HEK293 (cell line): ENCODE data around the gene BRD3OS.

Experiments used
- CTCF ChIA-PET: fragments of 350-600 bp; formaldehyde crosslinking; extraction: SDS; loops from one replicate; lab custom pipeline; 2021; ENCODE audit warnings: antibody characterized with exemption; lab: Yijun Ruan, JAX
- POLR2A ChIA-PET: fragments of 300-600 bp; formaldehyde crosslinking; extraction: SDS; loops from one replicate; lab custom pipeline; 2020; ENCODE audit warnings: antibody characterized with exemption, inconsistent platforms; lab: Yijun Ruan, JAX
- H3K27ac ChIP-seq: fragments of 200-500 bp; sonication (Bioruptor generic); 2 replicates; pipeline ENCODE4 v1.5.1; 2014; ENCODE audit warnings: low read depth, low read length, control low read depth, inconsistent platforms; ENCODE audit errors: extremely low read depth
- H3K36me3 ChIP-seq, 2 experiments: fragments of 200-500 bp in 1 of 2; sonication (Bioruptor generic) in 1 of 2; 1 replicate in 1 of 2; 2 replicates in 1 of 2; pipeline ENCODE4 v1.5.1; 2014 to 2017; ENCODE audit warnings: inconsistent platforms in 2 of 2, low read length in 2 of 2; ENCODE audit not compliant: control insufficient read depth in 2 of 2, insufficient read depth in 1 of 2
- H3K4me1 ChIP-seq: fragments of 200-500 bp; sonication (Bioruptor generic); 2 replicates; pipeline ENCODE4 v1.5.1; 2014; ENCODE audit warnings: mild to moderate bottlenecking, low read length, inconsistent platforms; ENCODE audit not compliant: control insufficient read depth, insufficient read depth
- H3K4me3 ChIP-seq: 2 replicates; pipeline ENCODE4 v1.5.1; 2011; ENCODE audit warnings: low read depth, mild to moderate bottlenecking, control low read depth, low read length, moderate library complexity
- H3K9me3 ChIP-seq: fragments of 200-500 bp; sonication (Bioruptor generic); 2 replicates; pipeline ENCODE4 v1.5.1; 2014; ENCODE audit warnings: low read depth, low read length, inconsistent platforms; ENCODE audit not compliant: control insufficient read depth, insufficient read depth
- CTCF ChIP-seq: fragments of 450-650 bp; formaldehyde crosslinking; IDR thresholded peaks from 2 replicates; pipeline ENCODE4 v1.5.1; 2016; ENCODE audit warnings: missing biosample characterization, missing genetic modification characterization
- GLIS1 ChIP-seq: fragments of 450-650 bp; formaldehyde crosslinking; IDR thresholded peaks from 2 replicates; pipeline ENCODE4 v1.5.1; 2016; ENCODE audit warnings: missing biosample characterization, missing genetic modification characterization
- KLF1 ChIP-seq: fragments of 450-650 bp; formaldehyde crosslinking; IDR thresholded peaks from 2 replicates; pipeline ENCODE4 v1.5.1; 2016; ENCODE audit warnings: missing biosample characterization, missing genetic modification characterization
- MEIS1 ChIP-seq: sonication (generic); formaldehyde crosslinking; IDR thresholded peaks from 2 replicates; pipeline ENCODE4 v1.8.1; 2022; ENCODE audit warnings: missing genetic modification reagents, mild to moderate bottlenecking, borderline replicate concordance
- TRIM28 ChIP-seq: IDR thresholded peaks from 2 replicates; pipeline ENCODE4 v1.6.1; 2011; ENCODE audit warnings: low read length, control low read depth, borderline replicate concordance
- ZBTB26 ChIP-seq: fragments of 450-650 bp; formaldehyde crosslinking; optimal IDR thresholded peaks from 2 replicates; pipeline ENCODE3; 2016; ENCODE audit warnings: missing biosample characterization, mild to moderate bottlenecking, missing genetic modification characterization
- ZBTB48 ChIP-seq: fragments of 450-650 bp; formaldehyde crosslinking; IDR thresholded peaks from 2 replicates; pipeline ENCODE4 v1.5.1; 2016; ENCODE audit warnings: missing biosample characterization, missing genetic modification characterization
- ZFP3 ChIP-seq: fragments of 450-650 bp; formaldehyde crosslinking; IDR thresholded peaks from 2 replicates; pipeline ENCODE4 v1.5.1; 2016; ENCODE audit warnings: low read depth, missing biosample characterization, missing genetic modification characterization
- ZIC2 ChIP-seq: fragments of 450-650 bp; formaldehyde crosslinking; IDR thresholded peaks from 2 replicates; pipeline ENCODE4 v1.5.1; 2016; ENCODE audit warnings: missing biosample characterization, missing genetic modification characterization
- ZNF223 ChIP-seq: fragments of 450-650 bp; formaldehyde crosslinking; IDR thresholded peaks from 2 replicates; pipeline ENCODE4 v1.5.1; 2016; ENCODE audit warnings: missing biosample characterization, missing genetic modification characterization
- ZNF324 ChIP-seq: fragments of 450-650 bp; formaldehyde crosslinking; IDR thresholded peaks from 2 replicates; pipeline ENCODE4 v1.5.1; 2016; ENCODE audit warnings: missing biosample characterization, missing genetic modification characterization
- ZNF37A ChIP-seq: fragments of 450-650 bp; IDR thresholded peaks from 2 replicates; pipeline ENCODE4 v1.5.1; 2018; ENCODE audit warnings: missing biosample characterization, missing genetic modification characterization
- ZNF423 ChIP-seq: fragments of 450-650 bp; formaldehyde crosslinking; IDR thresholded peaks from 2 replicates; pipeline ENCODE4 v1.5.1; 2016; ENCODE audit warnings: missing biosample characterization, missing genetic modification characterization
- ZNF548 ChIP-seq: fragments of 450-650 bp; formaldehyde crosslinking; IDR thresholded peaks from 2 replicates; pipeline ENCODE4 v1.5.1; 2016; ENCODE audit warnings: missing biosample characterization, missing genetic modification characterization
- ZNF555 ChIP-seq: fragments of 450-650 bp; formaldehyde crosslinking; conservative IDR thresholded peaks from 2 replicates; pipeline ENCODE4 v1.5.1; 2017; ENCODE audit warnings: missing biosample characterization, mild to moderate bottlenecking, missing genetic modification characterization, inconsistent platforms
- ZNF596 ChIP-seq: fragments of 450-650 bp; IDR thresholded peaks from 2 replicates; pipeline ENCODE4 v1.5.0; 2018; ENCODE audit warnings: missing biosample characterization, mild to moderate bottlenecking, missing genetic modification characterization, moderate library complexity
- ZNF629 ChIP-seq: fragments of 450-650 bp; formaldehyde crosslinking; IDR thresholded peaks from 2 replicates; pipeline ENCODE4 v1.5.1; 2017; ENCODE audit warnings: missing biosample characterization, missing genetic modification characterization
- ZNF639 ChIP-seq: fragments of 450-650 bp; formaldehyde crosslinking; IDR thresholded peaks from 2 replicates; pipeline ENCODE4 v1.5.1; 2016; ENCODE audit warnings: missing biosample characterization, missing genetic modification characterization
- ZNF664 ChIP-seq: fragments of 450-650 bp; formaldehyde crosslinking; IDR thresholded peaks from 2 replicates; pipeline ENCODE4 v1.5.1; 2016; ENCODE audit warnings: missing biosample characterization, missing genetic modification characterization
- ZNF76 ChIP-seq: fragments of 450-650 bp; formaldehyde crosslinking; IDR thresholded peaks from 2 replicates; pipeline ENCODE4; 2016; ENCODE audit warnings: low read depth, missing biosample characterization, missing genetic modification characterization, borderline replicate concordance
- ZSCAN16 ChIP-seq: fragments of 450-650 bp; formaldehyde crosslinking; IDR thresholded peaks from 2 replicates; pipeline ENCODE4 v1.5.1; 2016; ENCODE audit warnings: missing biosample characterization, missing genetic modification characterization

Gene BRD3OS

GRCh38 chr9:134014946-134015345, 10.3 kb upstream of the BRD3OS start:
- POLR2A ChIA-PET: no interaction called here
- no peak overlapping the region for H3K27ac ChIP-seq
- no peak for TF ChIP-seq MEIS1
- no peak for TF ChIP-seq ZNF596
- TF ChIP-seq KLF1 (tag by site-specific recombination): no peak
- no peak for TF ChIP-seq ZNF555 (tag by site-specific recombination)
- TF ChIP-seq ZNF324: no peak
- no peak for TF ChIP-seq ZNF37A (tag by site-specific recombination)
- no peak for TF ChIP-seq ZNF548 (tag by site-specific recombination)
- H3K9me3 ChIP-seq: no peaks in the 10 kb centered on the region
- CTCF ChIA-PET: interaction anchor here (0.7 to 1.2 kb wide), 4 partner anchors 20 to 237 kb away, joined by 3 to 5 read pairs (median 3); no protein-coding TSS in a partner anchor
- no peak overlapping the region for H3K4me3 ChIP-seq
- no peaks in the 10 kb centered on the region for H3K4me1 ChIP-seq
- H3K36me3 ChIP-seq: no peaks in the 10 kb centered on the region

GRCh38 chr9:134024214-134024792, 978 bp upstream of the BRD3OS start:
- POLR2A ChIA-PET: interaction anchor here (0.5 to 1.9 kb wide), 7 partner anchors 10 to 986 kb away, joined by 3 to 14 read pairs (median 6); partner anchors contain the start of genes RNU6ATAC and WDR5
- CTCF ChIA-PET: interaction anchor here (1.1 to 7.5 kb wide), 3 partner anchors 30 to 243 kb away, joined by 3 to 51 read pairs (median 6); no protein-coding TSS in a partner anchor
- TF ChIP-seq ZSCAN16 (tag by site-specific recombination) (no peak), ZNF664 (tag by site-specific recombination) (peak; percentile 13; the same call in 1 of the 2 replicates)
- TF ChIP-seq, all 188 proteins: peak for 1
- H3K4me1 ChIP-seq: 0 out of 2 replicates have a peak, but pooled peaks cover 2% of the 10 kb centered on the region
- peaks cover 0 to 26% of the 10 kb centered on the region in 2 experiments; a peak in 1 of 3 replicates for H3K36me3 ChIP-seq
- H3K27ac ChIP-seq: no peak overlapping the region
- H3K4me3 ChIP-seq: no peak overlapping the region
- no peaks in the 10 kb centered on the region for H3K9me3 ChIP-seq

- H3K4me1 ChIP-seq: 0 out of 2 replicates have a peak, but pooled peaks cover 2% of the 10 kb centered on the region
- H3K9me3 ChIP-seq: no peaks in the 10 kb centered on the region
- H3K4me3 ChIP-seq: peak overlapping the region; percentile 50
- ChIA-PET POLR2A (interaction anchor here (0.6 to 1.9 kb wide), 9 partner anchors 9 to 1575 kb away, joined by 3 to 14 read pairs (median 3); partner anchors contain the start of gene WDR5), CTCF (interaction anchor here (0.7 to 7.5 kb wide), 5 partner anchors 31 to 233 kb away, joined by 3 to 51 read pairs (median 6); partner anchors contain the start of gene WDR5)
- H3K36me3 ChIP-seq: peaks cover 0 to 40% of the 10 kb centered on the region in 2 experiments; a peak in 2 of 3 replicates
- peak overlapping the region; percentile 41; the same call in 1 of the 2 replicates for H3K27ac ChIP-seq
- TF ChIP-seq ZNF629 (tag by site-specific recombination) (0 out of 2 replicates have a peak, but pooled peaks have one; percentile 30), ZNF223 (tag by site-specific recombination) (no peak), ZIC2 (tag by site-specific recombination) (peak; percentile 40; the same call in 1 of the 2 replicates), ZNF639 (tag by site-specific recombination) (no peak), CTCF (tag by site-specific recombination) (peak; percentile 21; the same call in 1 of the 2 replicates), GLIS1 (peak; percentile 37; the same call in 1 of the 2 replicates), ZFP3 (tag by site-specific recombination) (no peak), ZBTB48 (peak; percentile 49; the same call in 1 of the 2 replicates), ZNF423 (tag by site-specific recombination) (0 out of 2 replicates have a peak, but pooled peaks have one; percentile 2), ZBTB26 (tag by site-specific recombination) (peak; percentile 87), TRIM28 (no peak), ZNF76 (peak; percentile 78)
Observed at GRCh38 chr9:134025606-134026541, 593 bp downstream of the BRD3OS start.
